Heart left ventricle (tissue), 16 donors: ENCODE measurements around the gene ANKRD34A. TPM values are rescaled to one million over a fixed set of nuclear protein-coding genes. Genes with fewer than 3 reads are reported as not detected.

Experiments used
- ATAC-seq, 4 donors: fragments of 200-7000 bp; cut with Tn5 transposase; one replicate each; pipeline ENCODE4 v1.9.1; 2020 to 2022; ENCODE audit warnings: moderate library complexity in 4 of 4, mild to moderate bottlenecking in 3 of 4, moderate number of reproducible peaks in 1 of 4
- DNase-seq, 5 donors: peaks; one replicate each; pipeline ENCODE4 v3.0.0-alpha.2; 2020
- H3K27ac ChIP-seq, 12 donors: fragments of 200-600 bp; sonication (generic) in 4 of 12; one replicate each; pipeline versions ENCODE4 v1.5.0 to v1.8.0; 2016 to 2022; ENCODE audit warnings: mild to moderate bottlenecking in 2 of 12
- H3K27me3 ChIP-seq, 9 donors: fragments of 200-600 bp; sonication (generic) in 2 of 9; one replicate each; pipeline versions ENCODE4 v1.5.1 to v1.8.0; 2016 to 2022; ENCODE audit warnings: mild to moderate bottlenecking in 3 of 9
- H3K36me3 ChIP-seq, 9 donors: fragments of 200-600 bp; sonication (generic) in 2 of 9; one replicate each; pipeline versions ENCODE4 v1.5.0 to v1.8.0; 2018 to 2022; ENCODE audit warnings: mild to moderate bottlenecking in 2 of 9
- H3K4me1 ChIP-seq, 12 donors: fragments of 200-600 bp; sonication (generic) in 4 of 12; one replicate each; pipeline versions ENCODE4 v1.5.0 to v1.8.0; 2016 to 2022; ENCODE audit warnings: mild to moderate bottlenecking in 3 of 12
- H3K4me3 ChIP-seq, 12 donors: fragments of 200-600 bp; sonication (generic) in 4 of 12; one replicate each; pipeline versions ENCODE4 v1.5.0 to v1.8.0; 2017 to 2022; ENCODE audit warnings: mild to moderate bottlenecking in 9 of 12, moderate library complexity in 4 of 12
- H3K9me3 ChIP-seq, 12 donors: fragments of 200-600 bp; sonication (generic) in 4 of 12; one replicate each; pipeline versions ENCODE4 v1.5.0 to v1.8.0; 2016 to 2022; ENCODE audit warnings: mild to moderate bottlenecking in 1 of 12
- POLR2A ChIP-seq, 2 donors: fragments of 450-650 bp; IDR thresholded peaks; one replicate each; pipeline ENCODE4 v1.6.1; 2017; ENCODE audit warnings: antibody characterized with exemption in 2 of 2, mild to moderate bottlenecking in 2 of 2, moderate library complexity in 2 of 2
- WGBS, 4 donors: extraction: QIAGEN DNeasy Blood & Tissue Kit in 2 of 4; methylation state at CpG; one replicate each; pipeline versions ENCODE4 v1.1.5 to v1.1.7; 2013 to 2018; 5-methylcytosine and 5-hydroxymethylcytosine counted together
- intact Hi-C, 10 donors: fragments of 100-400 bp; cut with DNase I; formaldehyde crosslinking; loops; one replicate each; pipeline versions ENCODE4 v1.11.1 to v1.14.2; 2022
- polyA plus RNA-seq, 2 donors: library from polyadenylated mRNA; stranded (reverse); fragments of 200-250 nt; gene quantifications; one replicate each; pipeline ENCODE4 v1.2.3, GENCODE V29; 2013
- total RNA-seq, 9 donors: library from RNA; depleted of rRNA in 2 of 9; stranded (reverse); fragments of >200 nt in 2 of 9; fragmentation: NEBNext Ultra II Directional in 3 of 9; extraction: Animal tissue kit (Norgen Biotek cat#: 25700) in 3 of 9; gene quantifications; one replicate each; pipeline versions ENCODE4 v1.1.0 to v1.2.4, GENCODE V29; 2016 to 2023
- TF ChIP-seq, protein P1 (sequence below), 12 donors: fragments of 200-600 bp; sonication (generic) in 4 of 12; IDR thresholded peaks; one replicate each; pipeline versions ENCODE4 v1.5.0 to v1.8.0; 2018 to 2022; ENCODE audit warnings: antibody characterized with exemption in 12 of 12, mild to moderate bottlenecking in 5 of 12
- donor health status: ischemic (EF 13 %, LVEDD 7.1; RV severe dilation, severe dysfunction).
- donor health status: healthy with polysubstance abuse.
- donor health status: DM: no; HTN: yes; CAD: no.
- donor health status: DM: no; HTN: no; CAD: no.
- donor health status: ischemic (EF 25% LVEDD 6.9; RV normal size, moderate dysfunction).
- donor health status: ischemic (EF 25% LVEDD 5.7; RV mildly dilated, moderate dysfunction).
- donor health status: healthy.
- donor health status: DM: yes; HTN: yes; CAD: no.
- donor health status: ischemic (EF 35%, LVEDD 5.7; RV mildly dilated, moderate dysfunction).
- donor health status: nonischemic (EF 11% LVEDD 7.7; RV severe dilation, severe dysfunction).
- donor health status: DM: yes; HTN: yes; CAD: no.
- donor health status: PGD.
- donor health status: ischemic (EF 29% LVEDD 5.4; RV normal size, mild dysfunction).
- donor health status: nonischemic (EF 23%, LVEDD 6.1; RV moderate dilation, normal function).

Gene ANKRD34A
- total and polyA plus RNA-seq, 11 donors, result 0.65 to 3.5 (median 1.7) TPM

DNA sequence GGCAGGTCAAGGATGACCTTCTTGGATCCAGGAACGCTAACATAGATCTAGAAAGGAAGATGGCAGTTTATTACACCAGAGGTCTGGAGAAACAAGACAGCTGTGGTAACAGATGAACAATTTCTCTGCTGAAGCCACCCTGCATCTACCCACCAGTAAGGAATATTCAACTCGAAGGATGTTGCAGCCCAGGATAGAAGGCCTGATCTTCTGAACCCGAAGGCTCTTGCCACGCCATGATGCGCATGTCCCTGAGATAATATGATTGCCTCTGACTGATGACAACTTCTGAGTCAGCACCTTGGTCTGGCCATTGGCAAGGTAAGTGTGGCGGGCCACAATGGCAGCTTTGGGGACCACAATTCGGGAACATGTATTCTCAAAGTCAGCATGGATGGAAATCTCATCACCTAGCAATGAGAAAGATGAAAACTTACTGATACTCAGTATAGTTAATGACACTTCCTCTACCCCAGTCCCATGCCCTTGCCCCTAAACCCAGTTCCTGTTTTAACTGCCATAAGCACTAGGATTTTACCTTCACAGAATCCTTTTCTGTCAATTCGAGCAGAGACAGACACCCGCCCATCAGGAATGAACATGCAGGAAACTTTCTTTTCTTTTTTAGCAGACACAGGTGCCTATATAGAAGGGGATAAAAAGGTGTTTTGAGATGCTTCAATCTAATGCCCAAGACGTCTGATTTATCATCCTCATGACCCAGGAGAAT, 30.2 kb upstream of the ANKRD34A start:
- intact Hi-C loops, result loop anchor here in 1 of 10 donors (5.0 kb wide), 1 partner anchor 32 kb away; the partner anchor contains the start of genes ANKRD34A and POLR3GL
- peak in 2 of 5 donors; percentile 48 to 49 for DNase-seq
- Histone ChIP-seq H3K9me3 (no peaks in the 10 kb centered on the region), H3K4me3 (peak overlapping the region; percentile 59 to 94 (median 82)), H3K36me3 (peaks cover 10 to 40% (median 37%) of the 10 kb centered on the region in 9 donors), H3K27me3 (no peaks in the 10 kb centered on the region), H3K27ac (peak overlapping the region; percentile 94 to 100 (median 97)), H3K4me1 (peaks cover 3 to 58% (median 38%) of the 10 kb centered on the region in 12 donors)
- TF ChIP-seq, protein P1, sequence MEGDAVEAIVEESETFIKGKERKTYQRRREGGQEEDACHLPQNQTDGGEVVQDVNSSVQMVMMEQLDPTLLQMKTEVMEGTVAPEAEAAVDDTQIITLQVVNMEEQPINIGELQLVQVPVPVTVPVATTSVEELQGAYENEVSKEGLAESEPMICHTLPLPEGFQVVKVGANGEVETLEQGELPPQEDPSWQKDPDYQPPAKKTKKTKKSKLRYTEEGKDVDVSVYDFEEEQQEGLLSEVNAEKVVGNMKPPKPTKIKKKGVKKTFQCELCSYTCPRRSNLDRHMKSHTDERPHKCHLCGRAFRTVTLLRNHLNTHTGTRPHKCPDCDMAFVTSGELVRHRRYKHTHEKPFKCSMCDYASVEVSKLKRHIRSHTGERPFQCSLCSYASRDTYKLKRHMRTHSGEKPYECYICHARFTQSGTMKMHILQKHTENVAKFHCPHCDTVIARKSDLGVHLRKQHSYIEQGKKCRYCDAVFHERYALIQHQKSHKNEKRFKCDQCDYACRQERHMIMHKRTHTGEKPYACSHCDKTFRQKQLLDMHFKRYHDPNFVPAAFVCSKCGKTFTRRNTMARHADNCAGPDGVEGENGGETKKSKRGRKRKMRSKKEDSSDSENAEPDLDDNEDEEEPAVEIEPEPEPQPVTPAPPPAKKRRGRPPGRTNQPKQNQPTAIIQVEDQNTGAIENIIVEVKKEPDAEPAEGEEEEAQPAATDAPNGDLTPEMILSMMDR (IDR thresholded peaks at IDR 0.05), result no peak
- TF ChIP-seq POLR2A (IDR thresholded peaks at IDR 0.05), result peak in 1 of 2 donors; percentile 39
- no peak for ATAC-seq
- WGBS, 4 donors, result 0 to 5% (median 3%) methylated on average over 10 of the region's 10 CpGs

- no peak for ATAC-seq
- 4 to 13% (median 10%) methylated on average over 6 of the region's 6 CpGs for WGBS, 4 donors
- intact Hi-C loops, result no loop called here
These were observed 29.4 kb upstream of the ANKRD34A start for GRCh38 chr1:145993618-145994390.

GRCh38 chr1:145992958-145993617, 28.7 kb upstream of the ANKRD34A start:
- peak overlapping the region; percentile 94 to 100 (median 97) for H3K27ac ChIP-seq
- ATAC-seq (no peak), DNase-seq (no peak)
- H3K4me1 ChIP-seq, result peaks cover 0 to 53% (median 25%) of the 10 kb centered on the region in 12 donors
- 18 to 39% (median 27%) methylated on average over 5 of the region's 5 CpGs for whole genome bisulfite sequencing, 4 donors
- intact Hi-C loops, result no loop called here
- peak overlapping the region; percentile 59 to 94 (median 82) for H3K4me3 ChIP-seq
- no peaks in the 10 kb centered on the region for H3K9me3 ChIP-seq
- H3K27me3 ChIP-seq, result no peaks in the 10 kb centered on the region
- peaks cover 10 to 40% (median 37%) of the 10 kb centered on the region in 9 donors for H3K36me3 ChIP-seq
- TF ChIP-seq, protein P1 (IDR thresholded peaks at IDR 0.05), result no peak
- peak in 1 of 2 donors; percentile 14 for TF ChIP-seq POLR2A (IDR thresholded peaks at IDR 0.05)

More at GRCh38 chr1:145993618-145994390, 29.4 kb upstream of the ANKRD34A start:
- TF ChIP-seq, protein P1 (IDR thresholded peaks at IDR 0.05), result no peak
- TF ChIP-seq POLR2A (IDR thresholded peaks at IDR 0.05), result peak in 1 of 2 donors; percentile 4
- Histone ChIP-seq H3K4me1 (peaks cover 2 to 58% (median 33%) of the 10 kb centered on the region in 12 donors), H3K4me3 (peak overlapping the region; percentile 59 to 94 (median 82)), H3K27me3 (no peaks in the 10 kb centered on the region), H3K27ac (peak overlapping the region; percentile 94 to 100 (median 97)), H3K9me3 (no peaks in the 10 kb centered on the region), H3K36me3 (peaks cover 10 to 40% (median 37%) of the 10 kb centered on the region in 9 donors)
- DNase-seq, result no peak
